GM12865 (cell line): ENCODE data around the gene LDLRAD4.

Experiments
- DNase-seq: peaks from one replicate; pipeline ENCODE4 v3.0.0; 2010; ENCODE audit warnings: low read depth
- H3K4me3 ChIP-seq: 2 replicates; pipeline ENCODE4 v1.5.1; 2011; ENCODE audit warnings: mild to moderate bottlenecking, low read depth, low read length, control low read depth
- CTCF ChIP-seq: IDR thresholded peaks from 2 replicates; pipeline ENCODE4 v1.5.1; 2011; ENCODE audit warnings: low read length, control low read depth, low read depth, inconsistent platforms; ENCODE audit not compliant: insufficient read depth; ENCODE audit errors: missing control alignments

The LDLRAD4 gene

GRCh38 chr18:13422541-13423147 lies 204.1 kb downstream of the LDLRAD4 start:
- H3K4me3 ChIP-seq, result no peak overlapping the region
- DNase-seq, result no peak
- TF ChIP-seq CTCF, result no peak

- no peak for TF ChIP-seq CTCF
- DNase-seq, result no peak
- H3K4me3 ChIP-seq, result no peak overlapping the region
Measured at GRCh38 chr18:13423352-13423751, 204.8 kb downstream of the LDLRAD4 start.

- H3K4me3 ChIP-seq, result no peak overlapping the region
- no peak for DNase-seq
- no peak for TF ChIP-seq CTCF
Measured at GRCh38 chr18:13424363-13424762, 205.8 kb downstream of the LDLRAD4 start.

GRCh38 chr18:13425357-13426091 lies 207.0 kb downstream of the LDLRAD4 start:
- DNase-seq, result no peak
- no peak for TF ChIP-seq CTCF
- no peak overlapping the region for H3K4me3 ChIP-seq

- TF ChIP-seq CTCF, result no peak
- DNase-seq, result no peak
- no peak overlapping the region for H3K4me3 ChIP-seq
Measured at GRCh38 chr18:13427354-13427753, 208.8 kb downstream of the LDLRAD4 start.

- no peak for TF ChIP-seq CTCF
- H3K4me3 ChIP-seq, result no peak overlapping the region
- DNase-seq, result no peak
Measured at GRCh38 chr18:13428319-13428718, 209.8 kb downstream of the LDLRAD4 start.
